ENCODE results near the gene PLAAT2. TPM values are rescaled to one million over a fixed set of nuclear protein-coding genes. Genes with fewer than 3 reads are reported as not detected.

Gene PLAAT2
- total RNA-seq, 1 experiment from 2014 or later = 0.58 TPM

- TF ChIP-seq CTCF (IDR thresholded peaks at IDR 0.05; ENCODE audit: unreplicated experiment) = no peak
- Mint-ChIP-seq H3K4me1 (ENCODE audit: insufficient read depth, unreplicated experiment) (peaks cover 12% of the 10 kb centered on the region), H3K9me3 (ENCODE audit: unreplicated experiment) (no peaks in the 10 kb centered on the region), H3K27ac (ENCODE audit: low read depth, unreplicated experiment) (no peak overlapping the region), H3K4me3 (ENCODE audit: unreplicated experiment) (no peak overlapping the region), H3K36me3 (ENCODE audit: insufficient read depth, unreplicated experiment) (no peaks in the 10 kb centered on the region), H3K27me3 (ENCODE audit: insufficient read depth, unreplicated experiment) (no peaks in the 10 kb centered on the region)
- POLR2A ChIA-PET = no interaction called here
- intact Hi-C loops (cut with micrococcal nuclease) = no loop called here
- peak; percentile 57 for DNase-seq (ENCODE audit: unreplicated experiment)
- BruUV-seq (replicated peaks) = no TSS peak
- CTCF ChIA-PET = no interaction called here
Observed at GRCh38 chr11:63599211-63600122, 36.3 kb upstream of the PLAAT2 start.

DNA sequence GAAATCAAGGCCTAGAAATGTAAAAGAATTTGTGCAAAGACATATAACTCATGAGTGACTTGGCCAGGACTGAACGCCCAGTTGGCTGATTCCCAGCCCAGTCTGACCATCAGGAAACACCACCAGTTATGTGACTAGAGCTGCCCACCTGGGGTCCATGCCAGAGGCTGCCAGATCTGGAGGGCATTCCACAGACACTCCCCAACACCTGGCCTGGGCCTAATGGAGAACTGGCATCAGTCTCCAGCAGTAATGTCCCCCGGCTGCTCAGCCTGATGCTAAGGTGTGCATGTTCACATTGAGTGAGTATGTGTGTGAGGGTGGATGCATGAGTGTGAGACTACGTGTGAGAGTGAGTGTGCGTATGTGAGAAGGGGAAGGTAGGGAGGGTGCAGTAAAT is 35.4 kb upstream of the PLAAT2 start:
- Mint-ChIP-seq H3K4me1 (ENCODE audit: insufficient read depth, unreplicated experiment) (peaks cover 12% of the 10 kb centered on the region), H3K27ac (ENCODE audit: low read depth, unreplicated experiment) (no peak overlapping the region), H3K4me3 (ENCODE audit: unreplicated experiment) (no peak overlapping the region), H3K27me3 (ENCODE audit: insufficient read depth, unreplicated experiment) (no peaks in the 10 kb centered on the region), H3K36me3 (ENCODE audit: insufficient read depth, unreplicated experiment) (no peaks in the 10 kb centered on the region), H3K9me3 (ENCODE audit: unreplicated experiment) (no peaks in the 10 kb centered on the region)
- DNase-seq (ENCODE audit: unreplicated experiment) = no peak
- no TSS peak for BruUV-seq (replicated peaks)
- no peak for TF ChIP-seq CTCF (IDR thresholded peaks at IDR 0.05; ENCODE audit: unreplicated experiment)
- ChIA-PET CTCF (interaction anchor here (0.6 kb wide), 1 partner anchor 544 kb away, joined by 3 read pairs; no protein-coding TSS in a partner anchor), POLR2A (no interaction called here)
- intact Hi-C loops (cut with micrococcal nuclease) = no loop called here

DNA sequence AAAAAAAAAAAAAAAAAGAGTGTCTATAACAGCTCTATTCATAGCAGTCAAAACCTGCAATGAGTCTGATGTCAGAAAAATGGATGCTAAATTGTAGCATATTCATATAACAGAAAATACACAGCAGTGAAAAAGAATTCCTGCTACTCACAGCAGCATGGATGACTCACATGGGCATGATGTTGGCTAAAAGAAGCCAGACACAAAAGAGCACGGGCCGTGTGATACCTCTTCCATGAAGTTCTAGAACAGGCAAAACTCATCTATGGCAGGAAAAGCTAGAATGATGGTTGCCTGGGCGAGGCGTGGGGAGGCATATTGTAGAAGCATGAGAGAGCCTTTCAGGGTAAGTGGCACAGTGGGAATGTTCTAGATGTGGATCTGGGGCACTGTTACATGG is 32.1 kb upstream of the PLAAT2 start:
- Mint-ChIP-seq H3K4me1 (ENCODE audit: insufficient read depth, unreplicated experiment) (peaks cover 12% of the 10 kb centered on the region), H3K36me3 (ENCODE audit: insufficient read depth, unreplicated experiment) (no peaks in the 10 kb centered on the region), H3K9me3 (ENCODE audit: unreplicated experiment) (no peaks in the 10 kb centered on the region), H3K4me3 (ENCODE audit: unreplicated experiment) (no peak overlapping the region), H3K27me3 (ENCODE audit: insufficient read depth, unreplicated experiment) (no peaks in the 10 kb centered on the region), H3K27ac (ENCODE audit: low read depth, unreplicated experiment) (no peak overlapping the region)
- intact Hi-C loops (cut with micrococcal nuclease) = no loop called here
- CTCF ChIA-PET = interaction anchor here (0.7 to 1.4 kb wide), 2 partner anchors 39 to 561 kb away, joined by 3 to 4 read pairs; no protein-coding TSS in a partner anchor
- no peak for TF ChIP-seq CTCF (IDR thresholded peaks at IDR 0.05; ENCODE audit: unreplicated experiment)
- DNase-seq (ENCODE audit: unreplicated experiment) = peak; percentile 11
- POLR2A ChIA-PET = interaction anchor here (1.2 kb wide), 1 partner anchor 28 kb away, joined by 5 read pairs; no protein-coding TSS in a partner anchor
- no TSS peak for BruUV-seq (replicated peaks)

DNA sequence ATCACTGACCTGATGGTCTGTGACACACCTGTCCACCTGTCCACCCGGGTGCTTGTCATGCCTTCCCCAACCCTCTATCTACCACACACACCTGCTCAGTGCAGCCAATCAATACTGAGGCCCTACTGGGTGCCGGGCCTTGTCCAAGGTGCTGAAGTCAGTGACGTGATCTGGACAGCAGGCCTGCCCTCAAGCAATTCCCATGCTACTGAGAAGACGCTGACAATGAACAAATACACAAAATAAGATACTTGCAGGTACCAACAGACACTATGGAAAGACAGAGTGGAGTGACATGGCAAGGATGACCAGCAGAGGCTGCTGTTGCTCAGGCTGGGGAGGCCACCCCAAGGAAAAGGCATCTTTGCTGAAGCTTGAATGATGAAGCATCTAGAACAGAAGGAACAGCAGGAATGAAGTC is 29.8 kb upstream of the PLAAT2 start:
- peaks cover 4% of the 10 kb centered on the region for H3K4me1 Mint-ChIP-seq (ENCODE audit: insufficient read depth, unreplicated experiment)
- DNase-seq (ENCODE audit: unreplicated experiment) = peak; percentile 28
- H3K27me3 Mint-ChIP-seq (ENCODE audit: insufficient read depth, unreplicated experiment) = no peaks in the 10 kb centered on the region
- peak; percentile 52 for TF ChIP-seq CTCF (IDR thresholded peaks at IDR 0.05; ENCODE audit: unreplicated experiment)
- POLR2A ChIA-PET = no interaction called here
- H3K4me3 Mint-ChIP-seq (ENCODE audit: unreplicated experiment) = no peak overlapping the region
- H3K27ac Mint-ChIP-seq (ENCODE audit: low read depth, unreplicated experiment) = no peak overlapping the region
- no peaks in the 10 kb centered on the region for H3K36me3 Mint-ChIP-seq (ENCODE audit: insufficient read depth, unreplicated experiment)
- intact Hi-C loops (cut with micrococcal nuclease) = loop anchor here (1.0 kb wide), 2 partner anchors 41 to 145 kb away; no protein-coding TSS in a partner anchor
- no peaks in the 10 kb centered on the region for H3K9me3 Mint-ChIP-seq (ENCODE audit: unreplicated experiment)
- CTCF ChIA-PET = interaction anchor here (0.5 to 1.6 kb wide), 4 partner anchors 10 to 242 kb away, joined by 3 to 5 read pairs (median 3); no protein-coding TSS in a partner anchor
- no TSS peak for BruUV-seq (replicated peaks)

Data from MCF 10A (cell line).